Measurements from ENCODE around the gene ITGA5. TPM values are rescaled to one million over a fixed set of nuclear protein-coding genes. Genes with fewer than 3 reads are reported as not detected.

ITGA5 gene
- total RNA-seq, 1 experiment from 2014 or later: 75.8 TPM

GRCh38 chr12:54368025-54368708 lies 50.9 kb downstream of the ITGA5 start:
- TF ChIP-seq REST (IDR thresholded peaks at IDR 0.05; ENCODE audit: insufficient read depth in 1 of 2, low read depth in 2 of 2, low read length in 1 of 2): no peak
- DNase-seq (ENCODE audit: low read depth, low spot score): no peak
- POLR2A ChIA-PET: no interaction called here
- intact Hi-C loops (cut with micrococcal nuclease; ENCODE audit: unreplicated experiment): no loop called here
- in situ Hi-C loops (cut with HindIII; ENCODE audit: low pct_unique_long_range_greater_than_20kb, low sequenced_read_pairs): no loop called here
- Histone ChIP-seq H3K4me1 (ENCODE audit: control insufficient read depth, insufficient read depth, low read length) (no peaks in the 10 kb centered on the region; the same call in 1 of the 2 replicates), H3K36me3 (ENCODE audit: control insufficient read depth, insufficient read depth, low read length) (no peaks in the 10 kb centered on the region), H3K9me3 (ENCODE audit: control insufficient read depth, insufficient read depth, low read depth, low read length) (no peaks in the 10 kb centered on the region), H3K27ac (ENCODE audit: low read length) (peak overlapping the region; percentile 72; the same call in 1 of the 2 replicates), H3K4me3 (ENCODE audit: low read depth in 2 of 2, low read length in 2 of 2) (peak overlapping the region; percentile 42 to 75; a peak in 3 of 4 replicates), H3K27me3 (ENCODE audit: control insufficient read depth, insufficient read depth, low read length) (no peaks in the 10 kb centered on the region)
- CTCF ChIA-PET: interaction anchor here (0.6 to 1.4 kb wide), 5 partner anchors 11 to 415 kb away, joined by 4 to 12 read pairs (median 6); no protein-coding TSS in a partner anchor
- ATAC-seq: peak; percentile 1; the same call in 1 of the 2 replicates
- BruUV-seq (replicated peaks): no TSS peak

GRCh38 chr12:54364413-54364812 lies 54.7 kb downstream of the ITGA5 start, which contains the start of gene GPR84:
Gene GPR84 (minus strand): TSS chr12:54364486. CDS start chr12:54363851, 635 bp downstream.
- no TSS peak for BruUV-seq (replicated peaks)
- Histone ChIP-seq H3K9me3 (ENCODE audit: control insufficient read depth, insufficient read depth, low read depth, low read length) (no peaks in the 10 kb centered on the region), H3K4me1 (ENCODE audit: control insufficient read depth, insufficient read depth, low read length) (peaks cover 14% of the 10 kb centered on the region), H3K36me3 (ENCODE audit: control insufficient read depth, insufficient read depth, low read length) (no peaks in the 10 kb centered on the region), H3K4me3 (ENCODE audit: low read depth in 2 of 2, low read length in 2 of 2) (no peak within 1 kb of the TSS), H3K27ac (ENCODE audit: low read length) (no peak within 1 kb of the TSS), H3K27me3 (ENCODE audit: control insufficient read depth, insufficient read depth, low read length) (no peaks in the 10 kb centered on the region)
- ChIA-PET CTCF (no interaction called here), POLR2A (no interaction called here)
- TF ChIP-seq SIN3A (IDR thresholded peaks at IDR 0.05; ENCODE audit: borderline replicate concordance, insufficient read depth, low read depth, low read length) (no peak), REST (IDR thresholded peaks at IDR 0.05; ENCODE audit: insufficient read depth in 1 of 2, low read depth in 2 of 2, low read length in 1 of 2) (no peak), CTCF (IDR thresholded peaks at IDR 0.05) (no peak), TCF7L2 (IDR thresholded peaks at IDR 0.05; ENCODE audit: low read depth, low read length) (no peak), POLR2AphosphoS5 (IDR thresholded peaks at IDR 0.05; ENCODE audit: low read depth, low read length) (no peak)
- intact Hi-C loops (cut with micrococcal nuclease; ENCODE audit: unreplicated experiment): loop anchor here (5.0 kb wide), 1 partner anchor 77 kb away; no protein-coding TSS in a partner anchor
- ATAC-seq (no peak), DNase-seq (ENCODE audit: low read depth, low spot score) (no peak)
- in situ Hi-C loops (cut with HindIII; ENCODE audit: low pct_unique_long_range_greater_than_20kb, low sequenced_read_pairs): no loop called here

Measured in Panc1 (cell line).